GM19452 (cell line): Measurements from ENCODE around the gene ABCA12.

ENCODE experiments used
- ATAC-seq: cut with Tn5 transposase; IDR thresholded peaks from one replicate; pipeline ENCODE4 v1.9.1; 2021; ENCODE audit not compliant: unreplicated experiment

The ABCA12 gene

DNA sequence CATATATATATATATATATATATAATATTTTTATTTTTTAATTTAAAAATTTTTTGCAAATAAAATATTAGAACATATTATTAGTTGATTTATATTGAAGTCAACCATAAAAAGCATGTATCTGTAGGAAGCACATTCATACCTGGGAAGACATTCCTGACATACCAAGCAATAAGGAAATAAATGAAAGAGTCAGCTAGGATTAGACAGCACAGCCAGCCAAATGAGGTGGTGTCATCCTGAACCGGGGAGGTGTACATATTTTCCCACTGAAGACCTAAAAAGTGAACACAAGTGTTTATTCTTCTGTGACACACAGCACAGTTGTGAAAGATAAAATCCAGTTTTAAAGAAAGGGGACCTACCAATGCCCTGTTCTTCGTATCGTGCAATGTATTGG is 149.2 kb downstream of the ABCA12 start:
- no peak for ATAC-seq

GRCh38 chr2:214987261-214987660 is 151.2 kb downstream of the ABCA12 start:
- no peak for ATAC-seq

- no peak for ATAC-seq
These were observed 152.8 kb downstream of the ABCA12 start for GRCh38 chr2:214985619-214986018.

GRCh38 chr2:214966420-214966819 is 172.0 kb downstream of the ABCA12 start:
- ATAC-seq = no peak

DNA sequence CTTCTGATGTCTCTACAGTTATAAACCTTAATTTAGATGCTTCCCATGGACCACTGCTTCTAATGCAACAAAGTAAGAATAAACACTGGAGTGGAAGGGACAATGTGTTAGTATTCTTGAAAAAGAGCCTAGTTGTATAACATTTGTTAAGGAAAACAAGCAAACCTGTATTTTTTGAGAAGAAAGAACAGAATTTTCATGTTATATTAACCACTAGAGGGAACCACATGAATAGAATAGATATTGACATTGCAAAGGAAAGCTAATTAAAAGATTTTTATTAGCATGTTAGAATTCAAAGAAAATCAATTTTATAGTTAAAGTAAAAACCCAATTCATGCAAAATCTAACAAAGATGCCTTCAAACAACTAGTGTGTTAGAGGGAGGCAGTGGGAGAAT is 177.7 kb downstream of the ABCA12 start:
- ATAC-seq = no peak

- ATAC-seq = no peak
These were observed 191.5 kb downstream of the ABCA12 start for GRCh38 chr2:214946949-214947348.

- ATAC-seq = no peak
These were observed 204.4 kb downstream of the ABCA12 start for GRCh38 chr2:214934006-214934405.

GRCh38 chr2:214904634-214905033 is 233.8 kb downstream of the ABCA12 start:
- ATAC-seq = no peak

DNA sequence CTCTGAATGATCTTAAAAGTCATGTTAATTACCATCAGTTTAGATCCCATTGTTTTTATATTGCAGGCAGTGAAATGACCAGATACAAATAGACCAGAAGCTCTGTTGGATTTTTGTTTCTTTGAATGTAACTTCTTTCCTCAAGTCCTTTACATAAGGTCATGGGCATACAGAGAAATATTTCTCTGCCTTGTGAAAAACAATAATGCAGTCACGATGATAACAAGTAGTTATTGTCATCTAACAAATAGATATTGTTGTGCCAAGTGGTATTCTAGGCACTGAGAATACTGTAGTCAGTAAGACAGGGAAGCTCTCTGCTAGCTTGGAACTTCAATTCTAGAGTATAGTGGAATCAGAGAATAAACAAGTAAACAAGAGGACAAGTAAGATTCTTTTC is 234.2 kb downstream of the ABCA12 start:
- ATAC-seq = no peak

- ATAC-seq = no peak
These were observed 236.1 kb downstream of the ABCA12 start for GRCh38 chr2:214902286-214902685.

DNA sequence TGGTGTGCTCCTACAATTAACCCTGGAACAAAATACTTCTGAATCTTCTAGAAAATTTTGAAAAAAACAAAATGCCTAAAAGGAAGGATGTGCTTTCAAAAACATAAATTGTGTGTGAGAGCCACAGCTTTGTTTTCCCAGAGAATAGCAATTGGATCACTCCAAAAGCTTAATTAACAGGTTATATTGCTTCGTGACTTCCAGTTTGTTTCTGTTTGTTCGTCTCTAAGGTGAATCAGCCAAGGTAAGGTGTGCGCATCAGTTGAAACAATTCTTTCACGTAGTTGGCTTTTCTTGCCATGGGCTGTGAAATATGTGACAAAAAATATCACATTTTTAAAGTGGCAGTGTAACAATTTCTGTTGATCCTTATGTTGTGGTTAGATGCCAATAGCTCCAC is 238.7 kb downstream of the ABCA12 start:
- ATAC-seq = no peak

DNA sequence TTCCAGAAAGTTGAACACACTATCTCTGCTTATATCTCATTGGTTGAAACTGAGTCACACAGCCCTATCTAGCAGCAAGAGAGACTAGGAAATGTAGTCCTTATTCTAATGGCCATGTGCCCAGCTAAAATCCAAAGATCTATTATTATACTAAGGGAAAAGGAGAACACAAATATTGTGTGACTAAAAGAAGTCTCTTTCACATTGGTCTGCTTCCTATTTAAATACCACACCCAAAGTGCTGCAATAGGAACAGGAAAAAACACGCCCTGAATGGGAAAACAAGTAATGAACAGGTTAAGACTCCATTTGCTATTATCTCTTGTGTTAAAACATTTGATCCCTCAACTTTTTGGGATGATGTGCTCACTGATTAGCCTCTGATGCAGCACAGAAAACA is 242.2 kb downstream of the ABCA12 start:
- no peak for ATAC-seq

GRCh38 chr2:214895469-214895868 is 243.0 kb downstream of the ABCA12 start:
- ATAC-seq = no peak

GRCh38 chr2:214889301-214889700 is 249.1 kb downstream of the ABCA12 start:
- no peak for ATAC-seq

DNA sequence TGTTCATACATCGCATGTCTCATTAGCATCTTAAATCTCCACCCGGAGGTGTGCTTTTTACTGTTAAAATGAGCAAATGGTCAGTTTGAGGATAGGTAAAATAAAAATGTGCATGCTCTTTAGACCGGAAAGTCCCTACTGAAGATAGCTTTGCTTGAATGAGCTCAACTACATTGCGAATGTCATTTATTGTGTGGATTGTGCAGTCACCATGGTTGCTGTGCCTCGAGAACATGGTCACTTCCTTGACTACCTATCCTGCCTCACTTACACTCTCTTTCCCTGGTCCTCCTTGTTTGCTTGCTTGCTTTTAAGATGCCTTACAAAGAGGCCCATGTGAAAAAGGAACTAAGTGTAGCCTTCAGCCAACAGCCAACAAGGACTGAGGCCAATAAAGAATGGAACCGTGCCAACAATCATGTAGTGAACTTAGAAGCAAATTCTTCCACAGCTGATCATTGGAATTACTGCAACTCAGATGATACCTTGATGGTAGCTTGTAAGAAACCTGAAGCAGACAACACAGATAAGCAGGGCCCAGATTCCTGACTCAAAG is 256.7 kb downstream of the ABCA12 start:
- no peak for ATAC-seq
